Measurements from ENCODE around the gene MEGF11.
"Not testable (repeated sequence)": the region's sequence is repeated elsewhere in the genome, so short reads cannot be mapped to it uniquely, and the experiment has no call there.

MEGF11 gene

DNA sequence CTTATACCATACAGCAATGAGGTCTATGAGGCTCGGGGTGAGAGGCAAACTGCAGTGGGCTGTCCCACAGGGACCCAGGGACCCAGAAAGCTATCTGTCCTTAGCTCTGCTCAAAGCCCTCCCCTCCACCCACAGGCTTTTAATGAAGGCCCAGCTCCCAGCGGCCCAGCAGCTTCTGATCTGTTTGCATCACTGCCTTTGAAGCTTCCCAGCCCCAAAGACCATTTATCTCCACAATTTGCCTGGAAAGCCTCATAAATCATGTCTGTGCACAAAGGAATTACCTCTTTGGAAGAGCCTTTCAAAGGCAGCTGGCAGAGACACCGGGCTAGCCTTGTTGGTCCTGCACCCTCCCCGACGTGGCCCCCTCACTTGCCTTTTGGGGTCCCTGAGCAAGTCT lies 260.3 kb downstream of the MEGF11 start:
- no peak for FAIRE-seq

DNA sequence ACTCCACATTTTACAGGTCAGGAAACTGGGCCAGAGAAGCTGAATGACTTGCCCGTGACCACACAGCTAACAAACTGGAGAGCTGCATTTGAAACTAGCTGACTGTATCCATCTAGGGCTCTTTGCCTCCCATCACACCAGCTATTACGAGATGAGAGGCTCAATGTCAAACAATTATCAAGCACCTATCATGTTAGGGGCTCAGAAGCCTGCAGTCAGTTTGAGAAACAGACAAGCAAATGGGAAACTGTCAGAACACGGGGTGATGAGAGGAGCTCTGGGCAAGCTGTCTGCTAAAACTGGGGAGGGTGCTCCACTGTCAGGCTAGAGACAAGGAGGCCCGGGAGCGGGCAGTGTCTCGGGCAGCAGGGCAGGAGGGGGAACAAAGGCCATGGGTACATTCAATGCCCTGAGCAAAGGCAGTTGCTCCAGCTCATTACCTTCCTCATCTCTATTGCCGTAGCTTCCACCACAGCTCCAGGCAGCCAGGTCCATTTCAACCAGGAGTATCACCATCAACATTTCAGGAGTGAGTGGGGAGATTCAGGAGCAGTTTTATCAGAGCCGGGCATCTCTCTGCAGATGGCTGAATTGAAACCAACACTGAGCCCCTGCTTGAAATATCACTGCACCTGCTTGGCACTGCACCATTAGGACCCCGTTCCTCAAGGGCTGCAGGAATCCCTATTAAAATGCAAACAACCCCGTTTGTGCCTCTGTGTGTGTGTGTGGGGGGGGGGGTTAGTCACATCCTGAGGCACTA lies 261.6 kb downstream of the MEGF11 start:
- no peak for FAIRE-seq

DNA sequence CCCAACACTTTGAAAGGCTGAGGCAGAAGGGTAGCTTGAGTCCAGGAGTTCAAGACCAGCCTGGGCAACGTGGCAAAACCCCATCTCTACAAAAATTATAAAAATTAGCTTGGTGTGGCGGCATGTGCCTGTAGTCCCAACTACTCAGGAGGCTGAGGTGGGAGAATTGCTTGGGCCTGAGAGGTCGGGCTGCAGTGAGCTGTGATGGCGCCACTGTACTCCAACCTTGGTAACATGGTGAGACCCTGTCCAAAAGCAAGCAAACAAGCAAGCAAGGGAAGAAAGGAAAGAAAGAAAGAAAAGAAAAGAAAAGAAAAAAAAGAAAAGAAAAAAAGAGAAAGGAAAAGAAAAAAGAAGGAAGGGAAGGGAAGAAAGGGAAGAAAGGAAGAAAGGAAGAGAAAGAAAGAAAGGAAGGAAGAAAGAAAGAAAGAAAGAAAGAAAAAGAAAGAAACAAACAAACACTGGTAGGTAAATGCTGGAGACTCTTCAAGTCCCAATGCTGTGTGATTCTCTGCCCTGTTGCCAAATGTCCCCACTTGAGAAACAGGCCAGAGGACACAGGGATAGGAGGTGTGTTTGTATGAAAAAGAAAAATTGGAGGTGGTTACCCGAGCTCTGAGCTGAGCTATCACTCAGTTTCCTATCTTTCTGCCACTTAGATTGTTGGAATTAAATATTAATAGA lies 263.1 kb downstream of the MEGF11 start:
- no peak for FAIRE-seq

DNA sequence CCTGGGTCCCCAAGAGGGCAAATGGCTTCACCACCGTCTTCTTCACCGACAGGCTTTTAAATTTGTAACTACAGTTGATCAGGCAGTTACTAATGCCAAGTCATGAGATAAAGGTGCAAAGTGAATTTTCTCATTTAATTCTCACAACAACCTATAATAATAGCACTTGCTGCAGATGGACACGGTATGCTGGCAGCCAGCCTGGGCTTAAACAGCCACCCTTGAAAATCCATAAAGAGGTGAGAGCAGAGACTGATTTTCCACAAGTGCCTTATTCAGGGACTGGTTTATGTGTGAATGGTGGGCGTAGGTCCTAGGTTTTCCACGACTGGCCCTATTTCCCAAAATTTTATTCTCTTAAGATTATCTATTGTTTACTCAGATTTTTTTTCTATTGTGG lies 266.4 kb downstream of the MEGF11 start:
- FAIRE-seq: no peak

DNA sequence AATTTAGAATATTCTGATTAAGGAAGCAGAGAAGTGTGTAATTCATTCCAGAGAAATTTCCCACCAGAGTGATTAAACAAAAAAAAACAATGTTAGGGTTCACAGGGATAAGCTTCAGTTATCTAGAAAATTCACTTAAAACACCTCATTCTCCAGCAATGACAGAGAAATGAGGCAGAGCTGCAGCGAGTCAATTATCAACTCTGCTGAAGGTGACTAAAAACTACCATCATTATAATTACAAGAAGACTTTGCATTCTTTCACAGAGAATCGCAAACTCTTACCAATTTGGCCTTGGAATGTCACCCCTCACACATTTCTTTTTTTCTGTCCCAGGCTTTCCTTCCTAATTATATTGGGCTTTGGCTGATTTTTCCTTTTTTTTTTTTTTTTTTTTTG lies 267.1 kb downstream of the MEGF11 start:
- no peak for FAIRE-seq

DNA sequence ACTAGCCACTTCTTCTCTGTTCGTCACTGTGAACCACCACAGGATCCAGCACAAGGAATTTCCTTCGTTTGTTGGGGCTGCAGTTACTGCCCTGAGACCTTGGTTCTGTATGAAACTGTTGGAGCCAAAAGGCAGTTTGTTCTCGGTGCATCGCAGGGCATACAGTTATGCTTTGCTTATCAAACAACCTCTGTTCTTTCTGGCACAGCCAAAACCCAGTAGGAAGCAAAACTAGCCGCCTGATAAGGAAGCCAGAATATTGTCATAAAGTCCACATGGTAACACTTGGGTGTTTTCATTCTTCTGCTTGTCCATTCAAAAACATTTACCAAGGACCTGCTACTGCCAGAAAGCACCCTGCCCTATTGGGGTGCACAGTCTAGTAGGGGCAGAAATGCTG lies 268.2 kb downstream of the MEGF11 start:
- FAIRE-seq: no peak

DNA sequence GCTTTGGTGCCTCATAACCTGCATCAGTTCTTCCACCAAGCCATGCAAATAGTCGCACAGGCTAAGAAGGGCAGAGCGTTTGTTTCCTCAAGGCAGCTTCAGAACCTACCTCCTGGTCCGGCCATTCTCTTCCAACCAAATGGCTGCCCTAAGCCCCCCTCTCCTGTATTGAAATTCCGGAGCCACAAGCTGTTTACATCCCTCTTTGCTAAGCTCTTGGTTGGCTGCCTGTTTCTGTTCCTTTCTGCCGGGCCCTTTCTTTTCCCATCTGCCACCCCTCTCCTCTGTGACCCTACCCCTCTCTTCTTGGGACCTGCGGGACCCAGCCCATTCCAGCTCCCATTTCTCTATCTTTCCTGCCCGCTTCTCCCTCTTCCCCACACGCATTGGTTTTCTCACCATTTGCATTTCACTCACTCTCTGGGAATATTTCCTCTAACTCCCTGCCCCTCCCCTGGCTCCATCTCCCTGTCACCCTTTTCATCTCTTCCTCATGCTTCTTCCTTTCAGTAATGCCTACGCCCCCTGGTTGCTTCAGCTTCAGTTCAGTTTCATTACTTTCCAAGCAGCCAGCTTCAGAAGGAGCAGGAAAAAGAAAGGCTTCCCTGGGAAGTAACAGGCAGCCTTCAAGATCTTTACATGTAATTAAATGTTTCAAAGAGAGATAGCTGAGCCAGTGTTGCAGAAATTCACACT lies 270.8 kb downstream of the MEGF11 start:
- FAIRE-seq: no peak

DNA sequence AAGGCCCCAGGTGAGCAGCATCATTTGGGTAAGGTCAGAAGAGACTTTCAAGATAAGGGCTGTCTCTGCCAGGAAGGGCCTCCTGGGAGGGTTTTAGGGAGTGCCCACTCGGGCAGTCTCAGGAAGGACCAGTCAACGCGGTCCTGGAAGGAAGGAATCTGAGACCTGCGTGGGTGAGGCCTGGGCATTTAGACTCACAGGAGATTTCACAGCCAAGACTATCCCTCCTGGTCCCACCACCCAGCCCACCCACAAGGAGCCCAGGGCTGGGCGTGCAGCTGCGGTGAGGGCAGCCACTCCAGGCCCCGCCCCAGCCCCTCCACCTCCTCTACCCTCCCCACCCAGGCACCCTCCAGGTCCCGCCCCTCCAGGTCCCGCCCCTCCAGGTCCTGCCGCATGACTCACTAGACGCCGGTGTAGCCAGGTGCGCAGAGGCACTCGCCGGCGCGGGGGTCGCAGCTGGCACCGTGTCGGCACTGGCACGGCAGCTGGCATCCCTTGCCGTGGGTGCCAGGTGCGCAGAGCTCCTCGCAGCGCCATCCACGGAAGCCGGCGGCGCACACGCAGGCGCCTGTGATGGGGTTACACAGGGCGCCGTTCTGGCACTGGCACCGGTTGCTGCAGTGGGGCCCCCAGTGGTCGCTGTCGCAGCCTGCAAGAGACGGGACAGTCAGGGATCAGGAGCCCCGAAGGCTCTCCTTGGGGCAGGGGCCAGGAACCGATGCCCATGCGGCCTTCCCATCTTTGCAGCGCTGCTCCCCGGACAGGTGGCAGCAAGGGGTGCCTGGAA lies 271.5 kb downstream of the MEGF11 start:
- no peak for FAIRE-seq

DNA sequence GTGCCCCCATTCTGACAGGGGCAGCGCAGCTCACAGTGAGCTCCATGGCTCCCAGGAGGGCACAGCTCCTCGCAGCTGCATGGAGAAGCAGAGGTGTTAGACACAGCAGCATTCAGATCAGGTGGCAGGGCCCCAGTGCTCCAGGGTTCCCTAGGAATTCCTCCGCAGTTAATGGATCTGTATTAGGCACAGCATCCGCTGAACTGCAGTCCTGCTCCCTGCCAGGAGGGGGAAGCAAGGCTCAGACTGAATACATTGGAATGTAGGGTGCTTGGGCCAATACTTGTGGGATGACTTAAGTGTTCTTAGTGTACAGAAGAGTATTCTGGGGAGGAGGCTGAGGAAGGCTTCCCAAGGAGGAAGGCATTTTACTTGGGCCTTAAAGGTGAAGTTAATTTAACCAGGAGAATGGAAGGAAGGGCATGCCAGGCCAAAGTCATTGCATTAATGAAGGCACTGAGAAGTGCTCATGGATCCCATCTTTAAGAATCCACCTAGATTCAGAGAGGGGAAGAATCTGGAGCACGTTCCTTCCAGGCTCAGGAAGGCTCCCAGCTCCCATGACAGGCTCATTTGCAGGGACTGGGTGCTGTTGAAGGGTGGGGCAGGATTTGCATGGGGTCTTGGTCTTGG lies 272.6 kb downstream of the MEGF11 start:
- no peak for FAIRE-seq

DNA sequence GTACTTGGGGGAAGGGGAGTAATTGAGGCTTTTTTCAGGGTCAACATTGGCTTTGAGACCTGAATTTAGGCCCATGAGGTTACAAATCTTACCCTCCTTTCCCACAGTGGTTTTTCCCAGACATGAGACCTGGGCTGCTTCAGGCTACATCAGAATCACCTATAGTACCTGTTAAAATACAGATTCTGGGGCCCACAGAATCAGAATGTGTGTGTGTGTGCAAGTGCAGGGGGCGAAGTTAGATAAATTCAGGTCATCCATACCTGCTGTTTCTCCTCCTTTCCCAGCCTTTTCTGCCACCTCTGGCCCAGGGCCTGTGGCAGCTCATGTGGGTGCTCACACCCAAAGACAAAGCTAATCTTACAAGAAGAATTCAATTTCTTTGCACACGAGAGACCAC lies 273.7 kb downstream of the MEGF11 start:
- FAIRE-seq: no peak

DNA sequence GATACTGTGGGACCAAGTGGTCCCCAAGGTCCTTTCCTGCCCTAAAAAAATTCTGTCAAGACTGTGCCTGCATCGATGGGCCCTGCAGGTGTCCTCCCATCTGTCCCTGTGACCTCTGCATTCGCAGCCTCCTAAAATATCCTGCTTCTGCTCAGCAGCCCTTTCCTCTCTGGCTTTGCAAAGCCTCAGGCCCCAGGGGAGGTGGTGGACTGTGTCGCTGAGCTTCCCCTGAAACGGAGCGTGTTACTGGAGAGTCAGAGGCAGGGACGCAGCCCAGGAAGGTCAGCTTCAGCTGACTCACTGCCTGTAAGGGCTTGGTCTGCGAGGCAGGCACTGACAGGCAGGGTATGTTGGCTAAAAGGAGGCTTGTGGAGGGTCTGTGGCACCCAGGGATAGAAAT lies 274.2 kb downstream of the MEGF11 start:
- no peak for FAIRE-seq

DNA sequence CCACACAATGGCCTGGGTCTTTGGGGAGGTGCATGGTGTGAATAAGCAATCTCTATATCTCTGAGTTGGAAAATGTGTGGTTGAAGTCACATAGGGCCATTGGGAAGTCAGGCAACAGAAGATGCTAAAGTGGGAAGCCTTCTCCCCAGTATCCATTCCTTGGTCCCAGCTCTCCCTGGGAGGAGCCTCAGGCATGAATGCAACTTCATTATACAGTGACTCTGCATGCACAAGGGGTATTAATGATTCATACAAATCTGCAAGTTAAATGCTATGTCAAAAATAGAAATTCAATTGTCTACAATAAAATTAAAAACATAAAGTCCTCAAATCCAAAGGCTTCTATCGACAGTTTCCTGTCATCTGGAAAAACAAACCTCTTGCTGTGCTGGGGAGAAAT lies 275.4 kb downstream of the MEGF11 start:
- no peak for FAIRE-seq

DNA sequence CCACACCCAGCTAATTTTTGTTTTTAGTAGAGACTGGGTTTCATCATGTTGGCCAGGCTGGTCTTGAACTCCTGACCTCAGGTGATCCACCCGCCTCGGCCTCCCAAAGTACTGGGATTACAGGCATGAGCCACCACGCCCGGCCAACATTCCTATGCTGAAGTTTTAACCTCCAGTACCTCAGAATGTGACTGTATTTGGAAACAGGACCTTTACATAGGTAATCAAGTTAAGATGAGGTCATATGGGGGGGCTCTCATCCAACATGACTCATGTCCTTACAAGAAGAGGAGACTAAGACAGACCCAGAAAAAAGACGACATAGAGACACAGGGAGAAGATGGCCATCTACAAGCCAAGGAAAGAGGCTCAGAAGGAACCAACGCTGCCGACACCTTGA lies 277.4 kb downstream of the MEGF11 start:
- not testable (repeated sequence) for FAIRE-seq

DNA sequence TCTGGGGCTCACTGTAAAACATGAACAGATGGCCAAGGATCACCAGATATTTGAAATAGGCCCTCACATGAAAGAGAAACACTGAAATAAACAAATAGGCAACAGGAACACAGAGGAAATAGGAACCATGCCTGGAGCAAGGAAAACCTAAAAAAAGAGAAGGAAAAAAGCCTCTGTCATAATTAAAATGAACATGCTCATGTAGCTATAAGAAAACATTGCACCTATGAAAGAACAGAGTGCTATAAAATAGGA lies 281.9 kb downstream of the MEGF11 start:
- no peak for FAIRE-seq

DNA sequence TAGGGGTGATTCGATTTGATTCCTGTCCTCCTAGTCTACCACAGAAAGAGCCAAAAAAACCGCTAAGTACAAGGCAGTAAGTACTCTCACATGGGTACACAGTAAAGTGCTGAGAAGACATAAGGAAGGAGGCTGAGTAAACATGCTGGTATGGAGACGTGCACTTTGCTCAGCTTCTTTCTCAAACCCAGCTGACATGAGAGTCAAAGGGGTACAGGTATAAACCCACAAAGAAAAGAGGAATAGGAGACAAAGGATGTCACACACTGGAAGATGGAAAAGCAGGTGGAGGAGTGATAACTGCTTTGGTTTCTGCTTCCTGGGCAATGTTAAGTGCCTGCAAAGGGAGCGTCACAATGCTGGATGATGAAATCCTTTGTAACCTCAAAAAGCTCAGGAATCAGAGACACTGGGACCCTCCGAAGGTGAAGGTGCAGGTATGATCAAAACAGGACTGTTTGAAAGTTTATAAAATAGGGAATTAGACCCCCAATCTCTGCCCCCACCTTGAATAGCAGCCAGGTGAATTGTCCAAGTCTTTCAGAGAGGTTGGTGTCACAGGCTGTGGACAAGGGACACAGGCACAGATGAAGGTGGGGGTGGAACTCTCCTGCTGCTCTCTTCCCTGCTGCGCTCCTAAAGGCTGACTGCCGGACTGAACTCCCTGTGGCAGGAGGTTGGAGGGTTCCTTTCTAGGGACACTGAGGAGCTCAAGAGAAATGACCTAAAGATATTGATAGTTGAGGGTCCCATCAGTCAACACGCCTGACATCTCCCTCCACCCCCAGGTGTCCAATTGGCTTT lies 282.4 kb downstream of the MEGF11 start:
- no peak for FAIRE-seq

DNA sequence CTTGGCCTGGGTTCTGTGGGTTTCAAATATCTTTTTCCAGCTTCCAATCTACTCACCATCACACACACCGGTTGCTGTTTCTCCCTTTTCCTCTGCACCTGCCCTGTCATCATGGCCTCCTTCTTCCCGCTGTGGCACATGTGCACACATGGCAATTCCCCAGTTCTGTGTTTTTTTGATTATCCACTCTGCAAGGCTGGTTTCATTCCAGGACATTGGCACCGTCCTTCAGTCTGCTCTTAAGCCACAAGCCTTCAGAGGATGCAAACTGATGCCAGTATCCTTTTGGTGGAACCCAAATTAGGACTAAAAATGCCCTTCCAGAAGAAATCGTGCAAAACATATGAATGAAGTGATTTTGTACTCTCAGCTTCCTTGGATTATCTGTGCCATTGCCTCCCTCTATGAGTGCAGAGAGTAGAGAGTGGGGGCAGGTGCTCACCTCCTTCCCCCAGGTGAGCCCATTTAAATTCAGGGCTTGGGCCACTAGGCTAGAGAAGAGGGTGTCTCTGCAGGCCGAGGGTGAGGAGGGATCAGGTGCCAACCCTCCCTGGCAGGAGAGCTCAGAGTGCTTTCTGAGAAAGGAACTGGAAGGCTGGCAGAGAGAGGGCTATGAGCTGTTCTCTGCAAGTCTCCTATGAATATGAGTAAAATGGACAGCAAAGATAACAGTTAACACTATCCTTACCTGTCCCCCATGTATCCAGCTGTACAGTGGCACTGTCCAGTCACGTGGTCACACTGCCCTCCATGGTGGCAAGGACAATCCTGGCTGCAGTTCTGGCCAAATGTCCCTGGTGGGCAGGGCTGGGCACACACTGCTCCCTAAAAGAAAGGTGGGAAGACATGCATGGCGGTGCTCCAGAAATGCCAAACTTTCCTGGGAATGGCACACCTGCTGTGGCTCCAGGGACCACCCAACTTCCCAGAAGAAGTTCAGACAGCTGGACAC lies 283.4 kb downstream of the MEGF11 start:
- FAIRE-seq: no peak

DNA sequence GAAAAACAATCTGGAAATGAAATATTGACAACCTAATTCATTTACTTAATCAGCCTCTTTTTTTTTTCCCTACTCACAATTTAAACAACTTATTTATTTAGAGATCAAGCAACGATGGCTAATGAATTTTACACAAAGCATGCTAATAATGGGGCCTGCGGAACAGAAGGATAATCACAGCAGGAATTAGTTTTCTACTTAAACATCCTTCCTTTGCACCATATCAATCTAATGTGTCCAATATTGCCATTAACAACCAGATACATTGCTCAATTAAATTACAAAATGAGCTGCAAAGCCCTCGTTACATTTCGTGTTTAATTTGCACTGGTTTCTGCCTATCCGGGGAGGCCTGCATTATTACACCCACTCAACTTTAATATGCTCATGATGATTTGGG lies 285.0 kb downstream of the MEGF11 start:
- no peak for FAIRE-seq

DNA sequence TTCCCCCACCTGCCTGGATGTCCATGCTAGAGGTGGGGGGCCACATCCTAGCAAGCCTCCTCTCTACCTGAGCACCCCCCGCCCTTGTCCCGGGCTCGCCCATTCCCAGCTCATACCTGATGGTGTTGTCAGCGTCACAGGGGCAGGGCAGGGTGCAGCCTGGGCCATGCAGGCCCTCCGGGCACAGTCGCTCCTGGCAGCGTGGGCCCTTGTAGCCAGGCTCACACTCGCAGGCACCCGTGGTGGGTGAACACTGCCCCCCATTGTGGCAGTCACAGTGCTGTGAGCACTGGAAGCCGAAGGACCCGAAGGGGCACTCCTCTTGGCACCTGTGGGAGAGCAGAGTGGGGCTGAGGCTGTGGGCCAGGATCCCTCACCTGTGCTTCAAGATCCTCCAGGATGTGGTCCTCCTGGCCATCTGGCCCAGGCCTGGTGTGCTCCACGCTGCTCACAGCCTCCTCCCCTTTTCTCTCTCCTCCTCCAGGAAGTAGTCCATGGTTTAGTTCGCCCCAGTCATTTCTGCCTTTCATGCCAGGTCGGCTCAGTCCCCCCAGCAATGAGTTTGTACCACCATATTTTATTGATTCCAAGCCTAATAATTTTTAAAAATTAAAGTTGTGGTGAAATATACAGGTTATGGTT lies 288.6 kb downstream of the MEGF11 start:
- FAIRE-seq: no peak

DNA sequence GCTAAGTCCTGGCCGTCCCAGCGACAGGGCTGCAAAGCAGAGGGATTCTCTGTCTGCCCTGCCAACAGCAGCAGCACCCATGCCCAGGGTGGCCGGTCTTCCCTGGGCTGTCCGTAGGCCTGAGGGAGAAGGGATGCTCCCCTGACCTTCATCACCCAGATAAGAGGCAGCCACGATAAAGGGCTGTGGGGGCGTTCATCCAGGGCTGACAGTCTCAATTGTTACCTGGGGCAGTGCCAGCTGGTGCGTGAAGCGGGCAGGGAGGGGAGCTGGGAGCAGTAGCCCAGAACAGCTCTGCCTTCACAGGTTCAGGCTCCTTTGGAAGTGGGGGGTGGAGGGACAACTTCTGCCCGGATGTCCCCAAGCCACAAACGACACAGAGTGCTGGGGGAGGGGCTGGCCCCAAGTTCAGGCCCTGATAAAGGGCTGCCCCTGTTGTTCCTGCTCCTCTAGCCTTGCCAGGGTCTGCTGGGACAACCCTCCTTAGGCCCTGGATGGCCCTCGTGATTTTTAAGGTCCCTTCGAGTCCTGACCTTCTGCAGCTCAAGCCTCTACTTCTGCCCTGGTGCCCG lies 289.6 kb downstream of the MEGF11 start:
- no peak for FAIRE-seq

DNA sequence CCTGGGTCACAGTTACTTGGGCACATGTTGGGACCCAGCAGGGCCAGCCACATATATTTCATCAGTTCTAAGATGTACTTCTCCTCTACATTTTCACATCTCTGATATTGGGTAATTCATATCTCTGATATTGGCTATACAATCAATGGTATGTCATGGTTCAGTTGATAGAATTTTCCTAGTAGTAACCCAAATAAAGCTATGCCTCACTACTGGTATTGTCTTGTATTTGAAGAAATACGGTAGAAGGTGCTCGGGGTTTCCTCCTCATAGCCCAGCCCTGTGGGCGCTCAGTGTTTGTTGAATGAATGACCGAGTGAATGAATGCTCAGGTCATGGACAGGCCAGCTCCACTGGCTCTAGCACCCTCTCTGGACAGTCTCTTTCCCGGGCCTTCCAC lies 290.2 kb downstream of the MEGF11 start:
- FAIRE-seq: no peak
